Endothelial cell of coronary artery (primary cell): ENCODE results near the gene HNRNPD. TPM values are rescaled to one million over a fixed set of nuclear protein-coding genes. Genes with fewer than 3 reads are reported as not detected.

Experiments used
- total RNA-seq: library from RNA; depleted of rRNA; stranded (reverse); fragments of >200 nt; gene quantifications from 2 replicates; pipeline ENCODE4 v1.2.3, GENCODE V29; 2014

The HNRNPD gene
- 42.6 and 44.3 TPM in 2 replicates for total RNA-seq

GRCh38 chr4:82373816-82374625 lies at the start of gene HNRNPD:
Gene HNRNPD (minus strand): TSS chr4:82373991. CDS start chr4:82373678, 313 bp downstream.

Other genes starting within 250 kb of the HNRNPD start
- gene HNRNPDL, start 56.5 kb upstream of the HNRNPD start, total RNA-seq: 140 and 147 TPM in 2 replicates
- 51.0 and 52.3 TPM in 2 replicates for gene ENOPH1, start 56.6 kb upstream of the HNRNPD start, total RNA-seq
- gene TMEM150C, start 188.0 kb upstream of the HNRNPD start, total RNA-seq: 1.4 and 3.0 TPM in 2 replicates